Keratinocyte (primary cell): Measurements from ENCODE around the gene CHD9.

Source experiments
- EZH2 ChIP-seq: IDR thresholded peaks from one replicate; pipeline ENCODE4 v1.6.1; 2012; ENCODE audit warnings: inconsistent platforms, mild to moderate bottlenecking, low read length, moderate library complexity
- TF ChIP-seq, protein P1 (sequence below), 3 experiments: IDR thresholded peaks in 1 of 3; conservative IDR thresholded peaks in 1 of 3; optimal IDR thresholded peaks in 1 of 3; 2 replicates in 2 of 3; 3 replicates in 1 of 3; pipeline versions ENCODE3 to v1.5.1; 2011; ENCODE audit warnings: low read length in 3 of 3, mild to moderate bottlenecking in 3 of 3, moderate library complexity in 2 of 3, control low read depth in 1 of 3, inconsistent platforms in 1 of 3; ENCODE audit not compliant: insufficient read depth in 2 of 3; ENCODE audit errors: extremely low read depth in 1 of 3

DNA sequence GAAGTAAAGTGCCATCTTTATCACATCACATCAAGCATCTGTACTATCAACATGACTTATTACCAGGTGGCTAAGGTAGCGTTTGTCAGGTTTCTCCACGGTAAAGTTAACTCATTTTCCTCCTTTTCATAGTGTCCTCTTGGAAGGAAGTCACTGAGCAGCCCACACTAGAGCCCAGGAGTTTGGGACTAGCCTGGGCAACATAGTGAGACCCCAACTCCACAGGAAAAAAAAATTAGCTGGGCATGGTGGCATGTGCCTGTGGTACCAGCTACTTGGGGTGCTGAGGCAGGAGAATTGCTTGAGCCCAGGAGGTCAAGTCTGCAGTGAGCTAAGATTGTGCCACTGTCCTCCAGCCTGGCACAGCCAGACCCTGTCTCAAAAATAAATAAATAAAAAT lies 12.9 kb downstream of the CHD9 start:
- TF ChIP-seq EZH2 = no peak
- TF ChIP-seq, protein P1, sequence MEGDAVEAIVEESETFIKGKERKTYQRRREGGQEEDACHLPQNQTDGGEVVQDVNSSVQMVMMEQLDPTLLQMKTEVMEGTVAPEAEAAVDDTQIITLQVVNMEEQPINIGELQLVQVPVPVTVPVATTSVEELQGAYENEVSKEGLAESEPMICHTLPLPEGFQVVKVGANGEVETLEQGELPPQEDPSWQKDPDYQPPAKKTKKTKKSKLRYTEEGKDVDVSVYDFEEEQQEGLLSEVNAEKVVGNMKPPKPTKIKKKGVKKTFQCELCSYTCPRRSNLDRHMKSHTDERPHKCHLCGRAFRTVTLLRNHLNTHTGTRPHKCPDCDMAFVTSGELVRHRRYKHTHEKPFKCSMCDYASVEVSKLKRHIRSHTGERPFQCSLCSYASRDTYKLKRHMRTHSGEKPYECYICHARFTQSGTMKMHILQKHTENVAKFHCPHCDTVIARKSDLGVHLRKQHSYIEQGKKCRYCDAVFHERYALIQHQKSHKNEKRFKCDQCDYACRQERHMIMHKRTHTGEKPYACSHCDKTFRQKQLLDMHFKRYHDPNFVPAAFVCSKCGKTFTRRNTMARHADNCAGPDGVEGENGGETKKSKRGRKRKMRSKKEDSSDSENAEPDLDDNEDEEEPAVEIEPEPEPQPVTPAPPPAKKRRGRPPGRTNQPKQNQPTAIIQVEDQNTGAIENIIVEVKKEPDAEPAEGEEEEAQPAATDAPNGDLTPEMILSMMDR (optimal IDR thresholded peaks at IDR 0.05 in 1 of 3, IDR thresholded peaks at IDR 0.05 in 1 of 3, conservative IDR thresholded peaks at IDR 0.05 in 1 of 3; ENCODE audit: extremely low read depth in 1 of 3, insufficient read depth in 2 of 3, low read length in 3 of 3) = no peak
